ENCODE results near the gene NHERF1.
A peak's percentile ranks its signal among the peaks of the same experiment; 100 is the strongest.

NHERF1 gene

GRCh38 chr17:74750327-74751069 is 2.1 kb downstream of the NHERF1 start:
- DNase-seq = no peak

GRCh38 chr17:74752415-74752814 is 4.0 kb downstream of the NHERF1 start:
- no peak for DNase-seq

- DNase-seq = no peak
Observed at GRCh38 chr17:74752822-74753401, 4.5 kb downstream of the NHERF1 start.

GRCh38 chr17:74754832-74755231 is 6.4 kb downstream of the NHERF1 start:
- DNase-seq = peak; percentile 32

GRCh38 chr17:74755533-74755932 is 7.1 kb downstream of the NHERF1 start:
- no peak for DNase-seq

GRCh38 chr17:74756891-74757290 is 8.5 kb downstream of the NHERF1 start:
- DNase-seq = no peak

- no peak for DNase-seq
Observed at GRCh38 chr17:74757502-74757901, 9.1 kb downstream of the NHERF1 start.

GRCh38 chr17:74757931-74758847 is 9.8 kb downstream of the NHERF1 start:
- DNase-seq = no peak

- no peak for DNase-seq
Observed at GRCh38 chr17:74758848-74759168, 10.4 kb downstream of the NHERF1 start.

- peak; percentile 33 for DNase-seq
Observed at GRCh38 chr17:74759243-74759801, 10.9 kb downstream of the NHERF1 start.

GRCh38 chr17:74759941-74760340 is 11.5 kb downstream of the NHERF1 start:
- DNase-seq = no peak

- DNase-seq = no peak
Observed at GRCh38 chr17:74760404-74761105, 12.1 kb downstream of the NHERF1 start.

GRCh38 chr17:74761419-74761818 is 13.0 kb downstream of the NHERF1 start:
- no peak for DNase-seq

- DNase-seq = no peak
Observed at GRCh38 chr17:74761931-74762330, 13.5 kb downstream of the NHERF1 start.

GRCh38 chr17:74763565-74764387 is 15.3 kb downstream of the NHERF1 start:
- no peak for DNase-seq

- no peak for DNase-seq
Observed at GRCh38 chr17:74764751-74765286, 16.4 kb downstream of the NHERF1 start.

- no peak for DNase-seq
Observed at GRCh38 chr17:74766413-74766812, 18.0 kb downstream of the NHERF1 start.

GRCh38 chr17:74767111-74767516 is 18.7 kb downstream of the NHERF1 start:
- no peak for DNase-seq

GRCh38 chr17:74768069-74768762 is 19.8 kb downstream of the NHERF1 start:
- DNase-seq = no peak

GRCh38 chr17:74768763-74769114 is 20.3 kb downstream of the NHERF1 start:
- no peak for DNase-seq

- no peak for DNase-seq
Observed at GRCh38 chr17:74769266-74769855, 20.9 kb downstream of the NHERF1 start.

Data from stimulated activated CD4-positive, alpha-beta T cell treated with anti-CD3 and anti-CD28 coated beads, Interleukin-4, amount 100 ng/mL, for 1 hour (primary cell).